ENCODE measurements around the gene GLIS1. TPM values are rescaled to one million over a fixed set of nuclear protein-coding genes. Genes with fewer than 3 reads are reported as not detected.

The GLIS1 gene
- total RNA-seq, 4 donors from 2014 or later, result 0.59 to 3.9 (median 0.75) TPM

- TF ChIP-seq POLR2A (IDR thresholded peaks at IDR 0.05) (no peak), EP300 (IDR thresholded peaks at IDR 0.05) (no peak), CTCF (IDR thresholded peaks at IDR 0.05) (no peak)
- no peak overlapping the region for H3K27ac ChIP-seq
- no peaks in the 10 kb centered on the region for H3K36me3 ChIP-seq
- no peaks in the 10 kb centered on the region for H3K4me1 ChIP-seq
- no peak for DNase-seq (ENCODE audit: low spot score in 2 of 2)
- H3K9me3 ChIP-seq, result no peaks in the 10 kb centered on the region
- H3K4me3 ChIP-seq, result no peak overlapping the region
- WGBS, 2 donors, result 74 to 83% methylated on average over 6 to 8 of the region's 8 CpGs
- H3K27me3 ChIP-seq, result peaks cover 0 to 10% of the 10 kb centered on the region in 2 donors
Observed at GRCh38 chr1:53638360-53639035, 100.5 kb downstream of the GLIS1 start.

DNA sequence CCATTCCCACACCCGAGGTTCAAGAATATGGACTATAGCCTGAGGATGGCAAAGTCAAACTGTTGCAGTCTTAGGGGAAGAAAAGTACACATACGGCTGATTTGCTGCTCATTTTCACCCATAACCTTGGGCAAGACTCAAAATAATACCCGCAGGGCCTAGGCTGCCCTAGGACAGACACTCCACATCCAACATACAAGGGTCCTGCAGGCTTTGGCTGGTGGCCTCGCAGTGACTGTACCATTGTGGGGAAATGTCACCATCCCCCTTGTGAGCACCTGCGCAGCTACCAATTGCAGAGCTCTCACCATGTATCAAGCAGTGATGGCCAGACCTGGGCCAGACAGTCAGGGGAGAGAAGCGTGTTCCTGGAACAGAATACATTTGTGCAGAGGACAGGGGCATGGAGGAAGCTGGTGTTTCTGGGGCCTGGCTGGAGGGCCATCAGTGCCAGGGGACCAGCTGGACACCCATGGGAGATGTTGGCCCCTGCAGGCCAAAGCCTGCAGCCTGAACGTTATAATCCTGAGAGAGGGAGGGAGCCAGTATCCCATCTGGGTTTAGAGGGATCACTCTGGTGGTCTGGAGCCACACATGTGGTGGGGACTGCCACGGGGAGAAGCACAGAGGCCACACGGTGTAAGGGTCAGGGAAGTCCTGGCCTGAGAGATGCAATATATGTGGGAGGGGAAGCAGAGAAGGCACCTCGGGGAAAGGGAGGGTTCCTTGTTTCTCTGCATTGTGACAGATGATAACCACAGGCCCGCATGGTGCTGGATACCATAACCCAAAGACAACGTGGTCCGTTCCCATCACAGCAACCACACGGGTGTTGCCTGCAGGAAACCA lies 101.2 kb downstream of the GLIS1 start:
- WGBS, 2 donors, result 72 to 73% methylated on average over 14 of the region's 14 CpGs
- H3K27ac ChIP-seq, result no peak overlapping the region
- H3K9me3 ChIP-seq, result no peaks in the 10 kb centered on the region
- no peak for DNase-seq (ENCODE audit: low spot score in 2 of 2)
- no peak for TF ChIP-seq POLR2A (IDR thresholded peaks at IDR 0.05)
- TF ChIP-seq CTCF (IDR thresholded peaks at IDR 0.05), result no peak
- TF ChIP-seq EP300 (IDR thresholded peaks at IDR 0.05), result no peak
- H3K4me1 ChIP-seq, result no peaks in the 10 kb centered on the region
- no peak overlapping the region for H3K4me3 ChIP-seq
- no peaks in the 10 kb centered on the region for H3K36me3 ChIP-seq
- peaks cover 0 to 5% of the 10 kb centered on the region in 2 donors for H3K27me3 ChIP-seq

DNA sequence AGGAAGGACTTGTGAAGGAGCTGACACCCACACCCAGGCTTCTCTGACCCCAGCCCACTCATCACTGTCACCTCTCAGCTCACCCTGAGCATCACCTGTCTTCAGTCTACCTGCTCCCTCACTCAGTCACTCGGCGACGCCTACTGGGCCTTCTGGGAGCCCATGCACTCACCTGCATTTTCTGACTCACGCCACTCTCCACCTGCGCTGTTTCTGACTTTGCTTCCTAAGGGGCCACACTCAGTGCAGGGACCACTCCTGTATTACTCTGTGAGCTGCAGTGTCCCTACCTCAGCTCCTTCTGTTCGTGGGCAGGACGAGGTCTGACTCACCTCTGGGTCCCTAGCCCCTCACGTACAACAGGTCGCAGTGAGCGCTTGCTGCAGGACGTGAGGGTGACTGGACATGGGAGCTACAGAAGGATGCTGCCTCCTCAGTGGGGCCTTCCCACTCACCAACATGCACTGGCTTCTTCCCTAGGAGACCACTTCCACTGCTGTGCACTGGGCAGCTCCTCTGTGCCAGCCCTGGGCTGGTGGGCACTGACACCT lies 102.3 kb downstream of the GLIS1 start:
- no peak overlapping the region for H3K4me3 ChIP-seq
- H3K27ac ChIP-seq, result no peak overlapping the region
- H3K36me3 ChIP-seq, result no peaks in the 10 kb centered on the region
- H3K9me3 ChIP-seq, result no peaks in the 10 kb centered on the region
- H3K27me3 ChIP-seq, result no peaks in the 10 kb centered on the region
- 90 to 92% methylated on average over 9 to 11 of the region's 11 CpGs for WGBS, 2 donors
- no peaks in the 10 kb centered on the region for H3K4me1 ChIP-seq
- TF ChIP-seq POLR2A (IDR thresholded peaks at IDR 0.05) (no peak), EP300 (IDR thresholded peaks at IDR 0.05) (no peak), CTCF (IDR thresholded peaks at IDR 0.05) (no peak)
- no peak for DNase-seq (ENCODE audit: low spot score in 2 of 2)

DNA sequence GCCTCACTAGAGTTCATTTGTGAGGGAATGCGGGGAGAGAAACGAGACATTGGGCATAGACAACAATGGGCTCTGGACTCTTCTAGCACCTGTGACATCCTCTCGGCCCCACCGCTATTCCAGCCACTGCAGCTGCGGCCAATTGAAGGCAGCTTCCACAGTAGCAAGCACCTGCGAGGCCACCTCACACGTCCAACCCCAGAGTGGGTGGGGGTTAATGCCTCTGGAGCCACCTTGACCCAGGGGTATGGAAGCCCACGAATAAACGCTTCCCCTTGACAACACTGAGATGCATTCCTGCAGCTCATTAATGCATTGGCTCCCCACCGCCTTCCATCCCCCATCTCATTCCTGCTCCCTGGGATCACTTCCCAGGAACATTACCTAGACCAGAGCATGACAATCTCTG lies 104.4 kb downstream of the GLIS1 start:
- no peaks in the 10 kb centered on the region for H3K9me3 ChIP-seq
- no peak overlapping the region for H3K4me3 ChIP-seq
- no peak for DNase-seq (ENCODE audit: low spot score in 2 of 2)
- H3K27me3 ChIP-seq, result no peaks in the 10 kb centered on the region
- H3K36me3 ChIP-seq, result no peaks in the 10 kb centered on the region
- no peak overlapping the region for H3K27ac ChIP-seq
- 67 to 72% methylated on average over 10 of the region's 10 CpGs for WGBS, 2 donors
- no peaks in the 10 kb centered on the region for H3K4me1 ChIP-seq
- no peak for TF ChIP-seq POLR2A (IDR thresholded peaks at IDR 0.05)
- no peak for TF ChIP-seq EP300 (IDR thresholded peaks at IDR 0.05)
- no peak for TF ChIP-seq CTCF (IDR thresholded peaks at IDR 0.05)
